GM12875 (cell line): Measurements from ENCODE around the gene ZFAND2A.

Source experiments
- H3K4me3 ChIP-seq: one replicate; pipeline ENCODE4 v1.5.1; 2011; ENCODE audit warnings: low read depth, low read length, control low read depth
- TF ChIP-seq, protein P1 (sequence below): IDR thresholded peaks from 2 replicates; pipeline ENCODE4 v1.5.1; 2011; ENCODE audit warnings: low read depth, mild to moderate bottlenecking, control low read depth, inconsistent platforms, low read length, moderate library complexity, borderline replicate concordance; ENCODE audit not compliant: insufficient read depth

ZFAND2A gene

DNA sequence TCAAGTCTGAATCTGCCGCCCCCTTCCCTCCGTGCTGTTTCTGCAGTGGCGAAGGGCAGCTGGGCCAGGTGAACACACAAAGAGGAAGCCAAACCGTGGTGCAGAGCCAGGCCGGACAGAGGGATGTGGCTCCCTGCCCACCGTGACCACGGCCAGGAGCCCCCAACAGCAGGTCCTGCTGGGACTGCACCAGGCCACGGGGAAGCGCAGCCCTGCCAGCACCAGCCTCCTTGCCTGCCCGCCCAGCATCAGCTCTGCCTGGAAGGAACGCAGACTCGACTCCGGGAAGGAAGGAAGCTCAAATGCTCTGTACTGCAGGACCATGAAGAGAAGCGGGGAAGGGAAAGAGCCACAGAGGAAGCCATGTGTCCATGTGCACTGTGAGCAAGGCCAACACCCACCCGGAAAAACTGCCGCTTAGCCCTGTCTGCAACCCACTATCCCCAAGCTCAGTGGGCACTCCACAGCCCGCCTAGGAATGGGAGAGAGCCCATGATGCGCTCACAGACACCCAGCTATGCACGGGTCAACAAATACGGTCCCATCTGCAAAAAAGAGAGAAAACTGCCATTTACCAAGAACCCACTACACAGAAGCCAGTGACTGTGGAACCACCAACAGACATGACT is 53.1 kb downstream of the ZFAND2A start:
- TF ChIP-seq, protein P1, sequence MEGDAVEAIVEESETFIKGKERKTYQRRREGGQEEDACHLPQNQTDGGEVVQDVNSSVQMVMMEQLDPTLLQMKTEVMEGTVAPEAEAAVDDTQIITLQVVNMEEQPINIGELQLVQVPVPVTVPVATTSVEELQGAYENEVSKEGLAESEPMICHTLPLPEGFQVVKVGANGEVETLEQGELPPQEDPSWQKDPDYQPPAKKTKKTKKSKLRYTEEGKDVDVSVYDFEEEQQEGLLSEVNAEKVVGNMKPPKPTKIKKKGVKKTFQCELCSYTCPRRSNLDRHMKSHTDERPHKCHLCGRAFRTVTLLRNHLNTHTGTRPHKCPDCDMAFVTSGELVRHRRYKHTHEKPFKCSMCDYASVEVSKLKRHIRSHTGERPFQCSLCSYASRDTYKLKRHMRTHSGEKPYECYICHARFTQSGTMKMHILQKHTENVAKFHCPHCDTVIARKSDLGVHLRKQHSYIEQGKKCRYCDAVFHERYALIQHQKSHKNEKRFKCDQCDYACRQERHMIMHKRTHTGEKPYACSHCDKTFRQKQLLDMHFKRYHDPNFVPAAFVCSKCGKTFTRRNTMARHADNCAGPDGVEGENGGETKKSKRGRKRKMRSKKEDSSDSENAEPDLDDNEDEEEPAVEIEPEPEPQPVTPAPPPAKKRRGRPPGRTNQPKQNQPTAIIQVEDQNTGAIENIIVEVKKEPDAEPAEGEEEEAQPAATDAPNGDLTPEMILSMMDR = no peak
- no peak overlapping the region for H3K4me3 ChIP-seq

DNA sequence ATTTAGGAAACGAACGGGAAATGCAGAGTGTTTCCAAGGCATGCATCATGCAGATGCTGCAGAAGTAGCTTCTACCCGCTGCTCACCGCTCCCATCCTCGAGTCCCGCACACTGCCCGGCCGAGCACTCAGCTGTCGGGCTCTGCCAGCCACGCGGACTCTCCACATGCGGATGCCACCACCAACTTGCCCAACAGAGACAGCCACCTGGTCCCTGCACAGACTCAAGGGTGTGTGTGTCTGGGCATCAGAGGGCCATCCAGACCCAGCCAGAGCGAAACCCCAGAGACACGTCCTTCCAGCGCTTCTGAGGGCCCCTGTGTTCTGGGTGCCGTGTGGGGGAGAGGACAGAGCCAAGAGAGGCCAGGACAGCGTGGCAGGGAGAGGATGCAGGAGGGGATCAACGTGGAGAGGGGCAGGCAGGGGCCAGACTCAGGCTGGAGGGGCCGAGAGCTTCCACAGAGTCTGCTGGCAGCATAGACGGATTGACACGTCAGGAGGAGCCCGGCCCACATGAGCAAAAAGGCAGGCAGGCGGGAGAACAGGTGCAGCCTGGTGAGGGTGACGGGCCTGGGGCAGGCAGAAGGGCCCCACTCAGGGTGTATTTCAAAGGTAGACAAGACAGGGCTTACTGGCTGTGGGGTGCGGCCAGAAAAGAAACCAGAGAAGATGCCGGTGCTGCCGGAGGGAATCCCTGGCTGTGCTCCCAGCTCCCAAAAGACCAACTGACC is 53.8 kb downstream of the ZFAND2A start:
- TF ChIP-seq, protein P1 = no peak
- H3K4me3 ChIP-seq = no peak overlapping the region

DNA sequence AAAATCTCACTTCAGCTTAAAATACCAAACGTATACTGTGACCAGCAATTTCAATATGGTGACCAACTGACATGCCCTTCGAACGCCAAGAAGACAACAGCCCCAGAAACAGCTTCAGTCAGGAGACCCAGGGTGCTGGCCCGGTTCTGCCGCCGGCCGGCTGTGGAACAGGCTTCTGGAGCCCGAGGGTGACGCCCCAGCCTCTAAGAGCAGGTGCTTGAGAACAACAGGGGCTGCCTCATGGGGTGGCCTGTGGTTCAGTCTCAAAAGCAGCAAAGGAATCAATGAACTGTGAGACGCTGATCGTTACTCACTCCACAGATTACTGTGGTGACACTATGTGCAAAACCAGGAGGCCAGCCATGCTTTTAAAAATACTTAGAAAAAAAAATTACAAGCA is 54.8 kb downstream of the ZFAND2A start:
- TF ChIP-seq, protein P1 = no peak
- H3K4me3 ChIP-seq = peak overlapping the region; percentile 21

- TF ChIP-seq, protein P1 = no peak
- peak overlapping the region; percentile 21 for H3K4me3 ChIP-seq
Measured at GRCh38 chr7:1104516-1105179, 55.3 kb downstream of the ZFAND2A start.

GRCh38 chr7:1103789-1104515 is 56.0 kb downstream of the ZFAND2A start:
- TF ChIP-seq, protein P1 = no peak
- H3K4me3 ChIP-seq = peak overlapping the region; percentile 36

- TF ChIP-seq, protein P1 = no peak
- H3K4me3 ChIP-seq = peak overlapping the region; percentile 36
Measured at GRCh38 chr7:1103009-1103788, 56.8 kb downstream of the ZFAND2A start.
